HG02798 (cell line): ENCODE results near the gene GGA2.

Experiments used
- ATAC-seq: cut with Tn5 transposase; IDR thresholded peaks from one replicate; pipeline ENCODE4 v1.9.1; 2021; ENCODE audit warnings: mild to moderate bottlenecking; ENCODE audit not compliant: unreplicated experiment, poor library complexity

Gene GGA2

DNA sequence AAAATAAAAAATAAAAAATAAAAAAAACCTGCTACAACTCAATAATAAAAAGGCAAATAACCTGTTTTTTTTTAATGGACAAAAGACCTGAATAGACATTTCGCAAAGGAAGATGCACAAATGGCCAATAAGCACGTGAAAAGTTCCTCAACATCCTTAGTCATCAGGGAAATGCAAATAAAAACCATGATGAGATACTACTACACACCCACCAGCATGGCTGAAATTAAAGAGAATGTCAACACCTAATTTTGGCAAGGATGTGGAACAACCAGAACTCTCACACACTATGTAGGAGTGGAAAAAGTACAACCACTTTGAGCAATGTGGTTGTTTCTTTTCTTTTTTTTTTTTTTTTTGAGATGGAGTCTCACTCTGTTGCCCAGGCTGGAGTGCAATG, 81.9 kb downstream of the GGA2 start:
- ATAC-seq = no peak

- no peak for ATAC-seq
Measured at GRCh38 chr16:23424292-23424958, 85.9 kb downstream of the GGA2 start.

- no peak for ATAC-seq
Measured at GRCh38 chr16:23423496-23424049, 86.7 kb downstream of the GGA2 start.

DNA sequence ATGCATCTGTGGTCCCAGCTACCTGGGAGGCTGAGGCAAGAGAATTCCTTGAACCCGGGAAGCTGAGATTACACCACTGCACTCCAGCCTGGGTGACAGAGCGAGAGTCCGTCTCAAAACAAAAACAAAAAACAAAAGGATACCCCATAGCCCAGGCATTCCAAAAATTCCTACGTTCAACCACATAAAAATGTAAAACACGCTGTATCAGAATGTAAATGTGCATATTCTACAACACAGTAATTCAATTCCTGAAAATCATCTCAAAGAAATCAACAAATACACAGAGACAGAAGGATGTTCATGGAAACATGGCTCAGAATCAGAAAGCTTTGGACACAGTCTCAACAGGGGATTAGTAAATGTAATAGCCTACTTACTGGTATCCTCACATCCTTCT, 90.3 kb downstream of the GGA2 start:
- no peak for ATAC-seq

GRCh38 chr16:23416816-23417215, 93.5 kb downstream of the GGA2 start:
- no peak for ATAC-seq

DNA sequence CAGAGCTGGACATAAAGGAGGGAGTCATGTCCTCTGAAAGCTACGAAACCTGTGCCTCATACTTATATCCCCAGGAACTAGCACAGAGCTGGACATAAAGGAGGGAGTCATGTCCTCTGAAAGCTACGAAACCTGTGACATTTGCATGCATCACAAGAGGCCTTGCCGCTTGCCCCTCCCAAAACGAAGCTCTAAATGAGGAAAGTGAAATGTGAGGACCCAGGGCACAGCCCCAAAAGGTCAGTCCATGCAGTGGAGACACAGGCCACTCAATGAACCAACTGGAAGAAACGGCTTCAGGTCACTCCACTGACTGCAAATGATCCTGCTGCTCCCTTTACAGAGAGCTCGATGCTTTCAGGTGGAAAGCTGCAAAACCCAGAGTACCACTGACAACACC, 95.6 kb downstream of the GGA2 start:
- no peak for ATAC-seq
